ENCODE data around the gene ITGA2.

- TF ChIP-seq MAX (IDR thresholded peaks at IDR 0.05), result no peak
- TF ChIP-seq TCF12 (IDR thresholded peaks at IDR 0.05; ENCODE audit: low read depth), result no peak
- TF ChIP-seq FOXM1 (IDR thresholded peaks at IDR 0.05; ENCODE audit: borderline replicate concordance, low read depth), result no peak
- no peak for TF ChIP-seq NFIC (IDR thresholded peaks at IDR 0.05)
- no peak for TF ChIP-seq ZBTB7A (IDR thresholded peaks at IDR 0.05; ENCODE audit: low read depth)
- no peak for TF ChIP-seq TAF1 (IDR thresholded peaks at IDR 0.05; ENCODE audit: low read depth)
- no peak for TF ChIP-seq RAD21 (IDR thresholded peaks at IDR 0.05; ENCODE audit: low read depth)
- TF ChIP-seq CREB1 (IDR thresholded peaks at IDR 0.05; ENCODE audit: low read depth), result no peak
- no peak for TF ChIP-seq CEBPB (IDR thresholded peaks at IDR 0.05)
- TF ChIP-seq EP300 (IDR thresholded peaks at IDR 0.05; ENCODE audit: borderline replicate concordance), result no peak
Measured at GRCh38 chr5:53032188-53032587, 43.0 kb downstream of the ITGA2 start.
